Measurements from ENCODE around the gene FBXL19. TPM values are rescaled to one million over a fixed set of nuclear protein-coding genes. Genes with fewer than 3 reads are reported as not detected.

The FBXL19 gene
- polyA plus RNA-seq, 2 of the 4 experiments (the other 2 are of a cell fraction): 5.6 to 21.5 TPM

GRCh38 chr16:30925995-30926811, 2.8 kb downstream of the FBXL19 start:
- FAIRE-seq (no peak), DNase-seq (ENCODE audit: low read depth in 1 of 2, low spot score in 1 of 2) (no peak), ATAC-seq (no peak)
- H3K27ac ChIP-seq: no peak overlapping the region
- no peak overlapping the region for H3K4me3 ChIP-seq
- ChIA-PET POLR2A (no interaction called here), CTCF (interaction anchor here (1.0 to 12.2 kb wide), 5 partner anchors 9 to 81 kb away, joined by 4 to 134 read pairs (median 7); no protein-coding TSS in a partner anchor)
- H3K4me2 ChIP-seq: no peak overlapping the region
- TF ChIP-seq HOXA7 (CRISPR knock-in tag; IDR thresholded peaks at IDR 0.05): no peak
- no peak for TF ChIP-seq GATA3 (IDR thresholded peaks at IDR 0.05; ENCODE audit: borderline replicate concordance)
- TF ChIP-seq JUNB (IDR thresholded peaks at IDR 0.05): no peak
- TF ChIP-seq E2F6 (IDR thresholded peaks at IDR 0.05; ENCODE audit: borderline replicate concordance, low read depth): no peak
- no peak for TF ChIP-seq REST (IDR thresholded peaks at IDR 0.05)
- TF ChIP-seq BCL3 (IDR thresholded peaks at IDR 0.05): no peak
- TF ChIP-seq CHD2 (IDR thresholded peaks at IDR 0.05; ENCODE audit: low read length, partially characterized antibody): no peak
- no peak for TF ChIP-seq HES2 (IDR thresholded peaks at IDR 0.05)
- TF ChIP-seq EP300 (IDR thresholded peaks at IDR 0.05): no peak
- TF ChIP-seq ZFP36 (IDR thresholded peaks at IDR 0.05; ENCODE audit: borderline replicate concordance, partially characterized antibody): no peak
- TF ChIP-seq PBX3 (IDR thresholded peaks at IDR 0.05): no peak
- no peak for TF ChIP-seq CBX8 (IDR thresholded peaks at IDR 0.05)
- H3K9me3 ChIP-seq: no peaks in the 10 kb centered on the region
- H3K4me1 ChIP-seq: peaks cover 15% of the 10 kb centered on the region; the same call in 2 of the 3 replicates
- 83% methylated on average over 10 of the region's 10 CpGs for WGBS (ENCODE audit: missing lambda C conversion rate)

GRCh38 chr16:30926937-30927788, 3.8 kb downstream of the FBXL19 start:
- CTCF ChIA-PET: interaction anchor here (0.9 to 12.2 kb wide), 6 partner anchors 8 to 82 kb away, joined by 4 to 134 read pairs (median 6); no protein-coding TSS in a partner anchor
- TF ChIP-seq RARB (CRISPR knock-in tag; IDR thresholded peaks at IDR 0.05) (no peak), KDM1A (IDR thresholded peaks at IDR 0.05; ENCODE audit: low read depth) (no peak), RFX5 (IDR thresholded peaks at IDR 0.05) (no peak), BHLHE40 (IDR thresholded peaks at IDR 0.05; ENCODE audit: low read depth, low read length) (no peak), FOXS1 (CRISPR knock-in tag; IDR thresholded peaks at IDR 0.05) (no peak), CEBPB (IDR thresholded peaks at IDR 0.05) (no peak), FOSL2 (IDR thresholded peaks at IDR 0.05) (no peak), FOSL2 (CRISPR knock-in tag; IDR thresholded peaks at IDR 0.05) (no peak), USF2 (IDR thresholded peaks at IDR 0.05) (no peak), RCOR1 (IDR thresholded peaks at IDR 0.05; ENCODE audit: low read depth, low read length) (no peak), ZNF302 (CRISPR knock-in tag; IDR thresholded peaks at IDR 0.05) (no peak), HMGXB4 (CRISPR knock-in tag; IDR thresholded peaks at IDR 0.05; ENCODE audit: borderline replicate concordance) (no peak), CBX8 (IDR thresholded peaks at IDR 0.05) (no peak), ZC3H11A (IDR thresholded peaks at IDR 0.05) (no peak), EP300 (IDR thresholded peaks at IDR 0.05) (no peak), HEYL (CRISPR knock-in tag; IDR thresholded peaks at IDR 0.05) (no peak)
- FAIRE-seq: no peak
- H3K27ac ChIP-seq: peak overlapping the region; percentile 37 to 66; a peak in 3 of 6 replicates
- WGBS (ENCODE audit: missing lambda C conversion rate): 91% methylated on average over 13 of the region's 22 CpGs
- 0 out of 3 replicates have a peak overlapping the region, but pooled peaks have one; percentile 17 for H3K4me2 ChIP-seq
- H3K4me1 ChIP-seq: peaks cover 15% of the 10 kb centered on the region; the same call in 2 of the 3 replicates
- no peak for ATAC-seq
- H3K4me3 ChIP-seq: no peak overlapping the region
- no peak for DNase-seq (ENCODE audit: low read depth in 1 of 2, low spot score in 1 of 2)
- no peaks in the 10 kb centered on the region for H3K9me3 ChIP-seq
- POLR2A ChIA-PET: no interaction called here

Measured in A549 (cell line).